GM18867 (cell line): Measurements from ENCODE around the gene VIPR2.

Source experiments
- ATAC-seq: cut with Tn5 transposase; IDR thresholded peaks from one replicate; pipeline ENCODE4 v1.9.1; 2021; ENCODE audit warnings: mild to moderate bottlenecking, moderate library complexity; ENCODE audit not compliant: unreplicated experiment

VIPR2 gene

DNA sequence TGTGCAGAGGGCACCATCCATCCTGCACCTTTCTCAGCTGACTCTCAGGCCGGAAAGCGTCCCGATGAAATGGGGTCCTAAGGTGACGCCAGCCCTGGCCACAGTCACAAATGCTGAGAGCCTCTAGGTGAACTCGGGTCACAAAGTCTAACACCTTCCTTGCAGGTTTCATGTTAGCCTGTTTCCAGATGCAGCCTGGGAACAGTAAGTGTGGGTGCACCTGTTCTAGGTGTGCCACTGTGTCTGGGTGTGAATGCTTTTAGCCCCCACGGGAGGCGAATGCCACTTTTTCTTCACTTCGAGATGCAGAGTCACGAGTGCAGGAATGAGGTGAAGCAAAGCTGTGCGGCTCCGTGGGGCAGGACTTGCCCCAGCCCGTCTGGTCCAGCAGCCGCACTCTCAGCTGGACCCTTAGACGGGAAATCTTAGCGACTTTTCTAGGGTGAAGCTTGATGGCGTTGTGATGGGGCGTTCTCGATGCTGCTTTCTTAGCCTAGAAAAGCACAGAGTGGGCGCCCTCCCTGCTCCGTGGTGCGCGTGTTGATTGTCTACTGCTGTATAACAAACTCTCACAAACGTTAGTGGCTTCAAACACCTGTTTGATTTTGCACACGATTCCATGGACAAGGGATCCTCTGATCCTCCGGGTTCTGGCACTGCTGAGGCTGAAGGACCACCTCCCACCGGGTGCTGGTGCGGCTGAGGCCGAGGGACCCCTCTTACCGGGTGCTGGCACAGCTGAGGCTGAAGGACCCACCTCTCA is 13.6 kb upstream of the VIPR2 start:
- ATAC-seq, result no peak

GRCh38 chr7:159157714-159158113 is 13.0 kb upstream of the VIPR2 start:
- no peak for ATAC-seq

DNA sequence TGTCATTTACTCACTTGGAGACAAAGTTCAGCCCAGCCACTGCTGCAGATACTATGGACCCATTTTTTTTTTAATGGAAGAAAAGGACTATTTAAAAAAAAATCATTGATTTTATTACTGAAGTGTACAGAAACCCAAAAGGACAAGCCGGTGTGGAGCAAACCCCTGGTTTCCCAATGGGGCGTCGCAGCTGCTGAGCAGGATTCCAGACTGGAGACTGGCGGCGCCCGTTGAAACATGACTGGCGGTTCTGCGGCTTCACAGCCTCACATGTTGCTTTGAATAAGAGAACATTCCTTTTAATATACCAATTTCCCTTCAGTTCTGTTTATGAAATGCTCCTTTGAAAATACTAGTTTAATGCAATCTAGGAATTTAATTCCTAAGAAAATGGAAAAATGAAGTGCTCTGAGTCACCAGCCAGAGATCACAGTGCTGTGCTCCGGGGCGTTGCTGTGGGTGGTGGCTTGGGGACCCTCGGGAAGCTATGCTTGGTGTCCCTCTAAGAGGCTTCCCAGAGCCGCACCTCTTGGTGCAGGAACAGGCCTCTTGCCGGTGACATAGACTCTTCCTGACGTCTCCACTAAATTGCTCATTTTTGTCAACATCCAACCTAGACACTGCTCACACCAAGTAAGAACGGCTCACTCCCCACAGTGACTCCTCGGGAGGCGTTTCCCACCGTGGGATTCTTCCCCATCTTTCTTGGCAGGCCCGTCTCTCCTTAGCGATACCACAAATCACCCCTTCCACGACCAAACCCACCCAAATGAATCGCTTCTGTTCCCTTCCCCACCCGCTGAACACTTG is 12.0 kb upstream of the VIPR2 start:
- ATAC-seq, result no peak

GRCh38 chr7:159155410-159155809 is 10.7 kb upstream of the VIPR2 start:
- no peak for ATAC-seq

GRCh38 chr7:159154243-159154642 is 9.6 kb upstream of the VIPR2 start:
- ATAC-seq, result no peak

GRCh38 chr7:159153511-159153910 is 8.8 kb upstream of the VIPR2 start:
- ATAC-seq, result no peak

- ATAC-seq, result no peak
Observed at GRCh38 chr7:159152816-159153215, 8.1 kb upstream of the VIPR2 start.

DNA sequence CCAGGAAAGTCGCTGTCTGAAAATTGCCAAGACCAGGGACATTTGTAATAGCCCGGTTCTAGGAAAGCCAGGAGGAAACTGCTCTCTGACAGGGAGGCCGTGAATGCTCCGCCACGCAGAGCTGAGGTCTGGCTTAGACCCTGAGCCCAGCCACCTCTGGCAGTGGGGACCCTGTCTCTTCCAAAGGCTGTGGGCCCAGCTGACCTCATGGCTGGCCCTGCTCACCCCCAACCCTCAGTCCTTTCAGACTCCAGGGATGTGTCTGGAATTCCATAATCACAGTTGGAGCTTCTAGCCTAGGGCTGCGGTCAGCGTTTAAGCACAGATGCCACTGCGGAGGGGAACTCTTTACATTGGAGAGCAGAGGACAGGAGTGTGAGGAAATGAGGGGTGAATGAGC is 6.6 kb upstream of the VIPR2 start:
- ATAC-seq, result no peak

DNA sequence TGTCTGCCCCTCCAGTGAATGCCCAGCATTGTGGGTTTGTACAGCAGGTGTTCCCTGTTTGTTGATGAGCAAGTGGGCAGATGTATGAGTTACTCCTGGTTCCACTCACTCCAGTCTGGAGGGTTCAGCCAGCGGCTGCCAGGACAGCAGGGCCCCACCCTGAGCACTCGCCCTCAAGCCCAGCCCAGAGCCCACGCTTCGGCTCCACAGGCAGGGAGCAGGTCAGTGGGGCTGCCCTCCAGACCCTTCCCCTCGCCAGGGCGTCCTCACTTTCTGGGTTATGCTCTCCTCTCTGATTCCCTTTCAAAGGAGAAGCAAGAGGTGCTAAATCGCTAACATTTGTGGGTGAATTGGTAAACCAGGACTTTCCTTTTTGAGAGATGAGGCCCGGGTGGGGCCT is 4.8 kb upstream of the VIPR2 start:
- ATAC-seq, result no peak

GRCh38 chr7:159148430-159149395 is 4.0 kb upstream of the VIPR2 start:
- ATAC-seq, result no peak

DNA sequence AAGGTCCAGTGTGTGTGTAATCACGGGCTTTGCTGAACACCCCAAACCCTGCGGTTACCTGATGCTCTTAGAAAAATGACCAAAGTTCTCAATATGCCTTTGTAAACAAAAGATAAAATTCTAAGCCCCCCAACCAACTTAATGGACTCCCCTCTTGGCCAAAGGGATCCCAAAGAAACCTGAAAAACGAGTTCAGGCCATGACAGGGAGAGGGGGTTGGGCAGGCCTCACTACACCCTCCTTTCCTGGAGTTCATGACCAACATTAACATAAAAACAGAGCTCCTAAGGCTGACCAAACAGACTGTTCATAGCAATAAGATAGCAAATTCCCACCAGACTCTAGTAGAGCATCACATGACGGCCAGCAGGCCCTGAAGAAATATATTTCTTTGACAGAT is 3.0 kb upstream of the VIPR2 start:
- no peak for ATAC-seq

GRCh38 chr7:159147246-159147645 is 2.6 kb upstream of the VIPR2 start:
- ATAC-seq, result no peak

DNA sequence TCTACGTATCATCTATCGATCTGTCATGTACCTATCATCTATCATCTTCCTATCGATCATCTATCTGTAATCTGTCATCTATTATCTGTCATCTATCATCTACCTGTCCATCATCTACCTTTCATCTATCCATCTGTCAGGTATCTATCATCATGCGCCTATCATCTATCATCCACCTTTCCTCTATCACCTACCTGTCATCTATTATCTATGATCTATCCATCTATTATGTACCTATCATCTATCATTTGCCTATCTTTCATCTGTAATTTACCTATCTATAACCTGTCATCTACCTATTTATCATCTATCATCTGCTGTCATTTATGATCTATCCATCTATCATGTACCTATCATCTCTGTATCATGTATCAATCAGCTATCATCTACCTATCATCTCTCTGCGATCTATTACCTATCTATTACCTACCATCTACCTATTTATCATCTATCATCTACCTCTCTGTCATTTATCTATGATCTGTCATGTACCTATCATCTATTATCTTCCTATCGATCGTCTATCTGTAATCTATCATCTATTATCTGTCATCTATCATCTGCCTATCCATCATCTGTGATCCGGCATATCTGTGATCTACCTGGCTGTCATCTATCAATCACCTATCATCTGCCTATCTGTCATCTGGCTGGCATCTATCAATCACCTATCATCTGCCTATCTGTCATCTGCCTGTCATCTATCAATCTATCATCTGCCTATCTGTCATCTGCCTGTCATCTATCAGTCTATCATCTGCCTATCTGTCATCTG is 1.6 kb upstream of the VIPR2 start:
- ATAC-seq, result no peak

DNA sequence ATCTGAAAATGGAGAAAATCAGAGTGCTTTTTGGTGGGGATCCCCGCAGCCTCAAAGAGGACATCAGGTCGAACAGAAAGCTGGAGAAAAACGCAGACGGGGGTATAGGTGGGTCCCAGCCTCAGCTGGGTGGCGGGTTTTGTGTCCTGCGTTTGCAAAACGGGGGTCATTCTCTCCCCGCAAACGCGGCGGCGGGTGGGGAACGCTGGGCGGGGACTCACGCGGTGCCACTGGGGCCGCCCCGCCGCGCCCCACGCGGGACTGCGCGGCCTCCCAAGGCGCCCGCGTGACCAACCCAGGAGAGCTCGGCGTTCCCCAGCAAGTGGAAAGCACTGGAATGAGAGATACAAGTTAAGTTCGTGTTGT is 806 bp upstream of the VIPR2 start:
- no peak for ATAC-seq

GRCh38 chr7:159143780-159144757 is 598 bp downstream of the VIPR2 start:
- ATAC-seq, result no peak

DNA sequence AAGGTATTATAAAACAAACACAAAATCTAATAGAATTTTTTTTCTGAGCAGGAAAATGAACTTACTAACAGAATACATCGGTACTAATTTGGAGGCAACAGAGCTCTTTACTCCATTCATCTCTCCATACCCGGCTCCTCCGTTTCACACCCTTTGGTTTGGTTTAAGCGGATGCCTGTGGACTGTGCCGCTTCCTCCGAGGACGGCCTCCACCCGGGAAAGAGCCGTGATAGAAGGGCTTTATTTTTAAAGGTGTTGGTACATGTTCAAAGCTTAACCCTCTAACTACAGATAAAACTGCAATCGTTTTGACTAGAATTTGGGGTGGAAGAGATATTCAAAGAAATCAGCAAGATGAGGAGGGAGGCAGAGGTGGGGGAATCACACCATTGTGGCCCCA is 1.9 kb downstream of the VIPR2 start:
- no peak for ATAC-seq

DNA sequence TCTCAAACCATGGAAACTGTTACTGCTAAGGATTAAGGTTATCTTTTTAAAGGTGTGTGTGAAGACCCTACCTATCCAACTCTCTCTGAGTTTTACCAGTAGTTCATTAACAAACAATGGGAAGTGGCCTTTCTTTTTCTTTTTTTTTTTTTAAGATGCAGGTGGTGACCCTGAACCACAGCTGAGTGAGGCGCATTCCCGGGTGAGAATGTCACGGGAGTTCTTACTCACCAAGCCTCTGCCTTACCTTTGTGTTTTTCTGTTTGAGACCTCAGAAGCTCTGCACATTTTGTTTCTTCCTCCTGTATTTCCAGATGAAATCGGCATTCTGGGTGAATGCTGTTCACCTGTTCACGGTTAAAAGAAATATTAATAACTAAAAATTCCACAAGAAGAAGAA is 2.5 kb downstream of the VIPR2 start:
- no peak for ATAC-seq

GRCh38 chr7:159141660-159142059 is 3.0 kb downstream of the VIPR2 start:
- ATAC-seq, result no peak

DNA sequence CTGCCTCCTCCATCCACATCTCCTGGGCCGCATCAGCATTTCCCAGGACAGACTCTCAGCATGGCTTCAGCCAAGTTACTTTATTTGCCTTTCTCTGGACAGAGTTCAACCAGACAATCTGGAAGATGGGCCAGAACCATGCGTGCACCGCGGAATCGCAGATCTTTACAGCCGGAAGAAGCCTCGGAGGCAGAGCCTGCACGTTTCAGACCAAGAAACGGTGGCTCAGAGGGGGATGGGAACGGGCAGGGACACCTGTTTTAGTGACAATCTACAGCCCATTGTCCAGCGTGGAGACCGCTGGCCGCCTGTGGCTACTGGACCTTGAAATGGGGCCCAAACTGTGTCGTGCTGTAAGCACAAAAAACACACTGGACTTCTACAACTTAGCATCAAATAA is 3.5 kb downstream of the VIPR2 start:
- no peak for ATAC-seq
